A549 treated with Hydrocortisone at 1 μM for 4 hours (cell line): ENCODE measurements around the gene SPI1. TPM values are rescaled to one million over a fixed set of nuclear protein-coding genes. Genes with fewer than 3 reads are reported as not detected.

Experiments
- total RNA-seq: library from RNA; stranded (reverse); fragments of 200-300 nt; extraction: Qiagen RNA extraction; gene quantifications from 5 replicates; pipeline ENCODE4 v1.2.3, GENCODE V29; 2022

Gene SPI1
- 0.08 to 0.20 TPM (median 0.14 TPM) in 3 of 5 replicates, not detected in the others for total RNA-seq

DNA sequence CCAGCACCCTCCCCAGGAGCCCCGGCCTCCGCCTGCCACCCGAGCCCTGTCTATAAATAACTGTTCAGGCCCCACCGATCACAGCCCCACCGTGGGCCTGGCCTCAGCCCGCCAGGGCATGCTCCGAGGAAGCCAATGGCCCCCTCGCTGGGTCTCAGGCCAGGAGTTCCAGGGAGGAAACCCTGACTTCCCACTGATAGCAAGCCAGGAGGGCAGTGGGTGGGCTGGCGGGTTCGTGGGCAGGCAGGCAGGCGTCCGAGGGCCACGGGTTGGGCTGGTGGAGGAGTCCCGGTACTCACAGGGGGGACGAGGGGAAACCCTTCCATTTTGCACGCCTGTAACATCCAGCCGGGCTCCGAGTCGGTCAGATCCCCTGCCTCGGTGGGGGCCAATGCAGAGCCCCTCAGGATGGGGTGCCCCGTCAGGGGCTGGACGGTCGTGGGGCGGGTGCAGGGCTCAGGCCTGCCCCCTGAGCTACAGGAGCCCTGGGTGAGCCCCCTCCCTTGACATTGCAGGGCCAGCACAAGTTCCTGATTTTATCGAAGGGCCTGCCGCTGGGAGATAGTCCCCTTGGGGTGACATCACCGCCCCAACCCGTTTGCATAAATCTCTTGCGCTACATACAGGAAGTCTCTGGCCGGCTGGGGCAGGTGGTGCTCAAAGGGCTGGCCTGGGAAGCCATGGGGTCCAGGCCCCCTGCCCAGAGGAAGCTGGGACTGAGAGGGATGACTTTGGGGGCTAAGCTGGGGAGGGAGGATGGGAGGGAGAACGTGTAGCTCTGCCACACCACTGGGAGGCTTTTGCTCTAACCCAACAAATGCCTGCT lies at the start of gene SPI1:
Gene SPI1, minus strand, starts transcription at position 538 of the 826 bp plus-strand sequence. Its CDS starts 194 bp downstream, at position 344.

GRCh38 chr11:47426062-47426956 lies 48.0 kb upstream of the SPI1 start, which contains the start of gene PSMC3:
Gene PSMC3 (minus strand): TSS chr11:47426439. CDS start chr11:47426279, 160 bp downstream.

DNA sequence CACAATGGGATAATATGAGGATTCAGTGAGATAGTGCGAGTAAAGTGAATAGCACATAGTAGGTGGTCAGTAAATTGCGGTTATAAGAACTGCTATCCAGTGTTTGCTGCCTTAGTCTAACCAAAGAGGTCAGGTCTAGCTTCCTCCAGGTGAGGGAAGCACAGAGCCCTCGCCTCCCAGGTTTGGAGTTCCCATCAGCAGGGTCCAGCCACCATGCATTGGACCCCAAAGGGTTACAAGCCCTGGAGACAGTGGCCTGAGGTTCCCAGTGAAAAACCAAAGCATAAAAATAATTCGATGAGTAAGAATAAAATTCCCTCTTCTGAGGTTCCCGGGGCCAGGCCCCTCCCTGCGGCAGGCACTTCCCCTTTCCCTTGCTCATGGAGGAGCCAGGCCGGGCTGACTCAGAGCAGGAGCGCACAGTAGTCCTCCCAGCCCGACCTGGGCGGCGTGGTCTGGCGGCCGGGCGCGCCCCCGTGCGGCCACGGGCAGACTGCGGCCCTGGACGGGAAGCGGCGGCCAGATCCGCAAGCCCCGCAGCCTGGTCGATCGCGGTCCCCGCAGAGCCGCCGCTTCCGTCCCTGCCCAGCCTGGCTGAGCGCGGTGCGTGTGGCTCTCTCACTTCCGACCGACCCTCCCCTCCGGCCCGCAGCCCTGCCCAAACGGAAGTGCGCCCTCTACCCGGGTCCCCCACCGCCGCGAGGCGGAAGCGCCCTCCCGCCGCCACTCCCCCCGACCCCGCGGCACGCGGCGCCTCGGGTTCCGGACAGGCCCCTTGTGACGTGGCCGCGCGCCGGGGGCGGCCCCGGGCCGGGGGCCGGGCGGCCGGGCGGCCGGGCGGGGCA lies 29.6 kb upstream of the SPI1 start, which contains the start of gene SLC39A13:
Gene SLC39A13, plus strand, starts transcription at position 845 of the 845 bp plus-strand sequence. CDS start 1,505 bp downstream, outside the sequence.

GRCh38 chr11:47352556-47352955 lies 25.8 kb downstream of the SPI1 start, which contains the start of gene MYBPC3:
Gene MYBPC3 (minus strand): TSS chr11:47352702. CDS start chr11:47352647, 55 bp downstream.

Other genes starting within 250 kb of the SPI1 start
- gene ARFGAP2, start 201.7 kb downstream of the SPI1 start, total RNA-seq, result 28.5 to 37.3 TPM (median 28.7 TPM) in 5 replicates
- 22.5 to 27.2 TPM (median 26.3 TPM) in 5 replicates for gene PACSIN3, start 192.1 kb downstream of the SPI1 start, total RNA-seq
- gene DDB2, start 163.6 kb downstream of the SPI1 start, total RNA-seq, result 72.0 to 89.1 TPM (median 78.8 TPM) in 5 replicates
- gene ACP2, start 129.7 kb downstream of the SPI1 start, total RNA-seq, result 20.3 to 33.0 TPM (median 21.2 TPM) in 5 replicates
- gene NR1H3, start 120.6 kb downstream of the SPI1 start, total RNA-seq, result 6.8 to 11.4 TPM (median 11.3 TPM) in 5 replicates
- gene MADD, start 108.4 kb downstream of the SPI1 start, total RNA-seq, result 19.1 to 24.2 TPM (median 19.5 TPM) in 5 replicates
- gene MYBPC3, start 25.8 kb downstream of the SPI1 start, total RNA-seq, result 0.06 to 0.07 TPM (median 0.06 TPM) in 4 of 5 replicates, not detected in the other
- 48.2 to 63.7 TPM (median 53.8 TPM) in 5 replicates for gene SLC39A13, start 30.0 kb upstream of the SPI1 start, total RNA-seq
- 185 to 242 TPM (median 190 TPM) in 5 replicates for gene PSMC3, start 47.9 kb upstream of the SPI1 start, total RNA-seq
- gene RAPSN, start 70.6 kb upstream of the SPI1 start, total RNA-seq, result 0.09 to 0.24 TPM (median 0.18 TPM) in 4 of 5 replicates, not detected in the other
- 46.4 to 55.3 TPM (median 46.8 TPM) in 5 replicates for gene CELF1, start 174.6 kb upstream of the SPI1 start, total RNA-seq
- gene PTPMT1, start 187.1 kb upstream of the SPI1 start, total RNA-seq, result 52.6 to 77.9 TPM (median 76.2 TPM) in 5 replicates
- 17.8 to 23.1 TPM (median 18.3 TPM) in 5 replicates for gene KBTBD4, start 200.4 kb upstream of the SPI1 start, total RNA-seq
- 104 to 144 TPM (median 131 TPM) in 5 replicates for gene NDUFS3, start 200.5 kb upstream of the SPI1 start, total RNA-seq
- not detected in 5 replicates for gene FAM180B, start 208.1 kb upstream of the SPI1 start, total RNA-seq
- 0.09 to 0.21 TPM in 2 of 5 replicates, not detected in the others for gene C1QTNF4, start 215.9 kb upstream of the SPI1 start, total RNA-seq